Vagina (tissue), 2 donors: ENCODE measurements around the gene CD79A. TPM values are rescaled to one million over a fixed set of nuclear protein-coding genes. Genes with fewer than 3 reads are reported as not detected.

Experiments
- DNase-seq, 2 donors: peaks; one replicate each; pipeline ENCODE4 v3.0.0-alpha.2; 2017; ENCODE audit errors: extremely low spot score in 2 of 2
- H3K27ac ChIP-seq: fragments of 200-600 bp; sonication (generic); one replicate; pipeline ENCODE4 v1.5.1; 2019
- H3K27me3 ChIP-seq: fragments of 200-600 bp; sonication (generic); one replicate; pipeline ENCODE4 v1.5.1; 2019
- H3K36me3 ChIP-seq, 2 donors: fragments of 200-600 bp; sonication (generic); one replicate each; pipeline ENCODE4 v1.5.1; 2017 to 2019
- H3K4me1 ChIP-seq: fragments of 200-600 bp; sonication (generic); one replicate; pipeline ENCODE4 v1.5.1; 2019
- H3K4me3 ChIP-seq, 2 donors: fragments of 200-600 bp; sonication (generic); 1 replicate in 1 of 2; 2 replicates in 1 of 2; pipeline ENCODE4 v1.5.1; 2016 to 2019
- H3K9me3 ChIP-seq: fragments of 200-600 bp; sonication (generic); one replicate; pipeline ENCODE4 v1.5.1; 2019
- CTCF ChIP-seq, 3 experiments: fragments of 450-650 bp in 2 of 3; fragments of 200-600 bp in 1 of 3; sonication (generic) in 1 of 3; IDR thresholded peaks; one replicate each; pipeline ENCODE4 v1.5.1; 2017 to 2019; ENCODE audit warnings: antibody characterized with exemption in 3 of 3, mild to moderate bottlenecking in 2 of 3, moderate library complexity in 2 of 3
- POLR2A ChIP-seq, 2 donors: fragments of 450-650 bp; IDR thresholded peaks; one replicate each; pipeline ENCODE4 v1.6.1; 2017; ENCODE audit warnings: antibody characterized with exemption in 2 of 2, mild to moderate bottlenecking in 2 of 2, moderate library complexity in 2 of 2
- POLR2AphosphoS5 ChIP-seq, 2 donors: sonication (generic); formaldehyde crosslinking; IDR thresholded peaks; one replicate each; pipeline ENCODE4 v1.9.0; 2017; ENCODE audit warnings: antibody characterized with exemption in 2 of 2, mild to moderate bottlenecking in 2 of 2, low read depth in 1 of 2; ENCODE audit not compliant: insufficient read depth in 1 of 2
- intact Hi-C: fragments of 100-400 bp; cut with DNase I; formaldehyde crosslinking; loops from one replicate; pipeline ENCODE4 v1.15.1; 2023
- total RNA-seq: library from RNA; depleted of rRNA; stranded (reverse); fragments of >200 nt; gene quantifications from one replicate; pipeline ENCODE4 v1.2.3, GENCODE V29; 2016

Gene CD79A
- total RNA-seq, 1 donor from 2014 or later, result not detected

GRCh38 chr19:41894350-41894749, 17.3 kb downstream of the CD79A start:
- no peaks in the 10 kb centered on the region for H3K4me1 ChIP-seq
- no peaks in the 10 kb centered on the region for H3K9me3 ChIP-seq
- peaks cover 0 to 53% of the 10 kb centered on the region in 2 donors for H3K36me3 ChIP-seq
- intact Hi-C loops, result no loop called here
- no peak overlapping the region for H3K27ac ChIP-seq
- H3K4me3 ChIP-seq, result no peak overlapping the region
- TF ChIP-seq CTCF (IDR thresholded peaks at IDR 0.05) (no peak), POLR2AphosphoS5 (IDR thresholded peaks at IDR 0.05; ENCODE audit: insufficient read depth in 1 of 2, low read depth in 1 of 2) (no peak), POLR2A (IDR thresholded peaks at IDR 0.05) (no peak)
- no peak for DNase-seq
- H3K27me3 ChIP-seq, result no peaks in the 10 kb centered on the region

- Histone ChIP-seq H3K27me3 (no peaks in the 10 kb centered on the region), H3K4me3 (no peak overlapping the region), H3K27ac (no peak overlapping the region), H3K36me3 (peaks cover 0 to 60% of the 10 kb centered on the region in 2 donors), H3K9me3 (no peaks in the 10 kb centered on the region), H3K4me1 (no peaks in the 10 kb centered on the region)
- intact Hi-C loops, result no loop called here
- no peak for DNase-seq
- no peak for TF ChIP-seq POLR2AphosphoS5 (IDR thresholded peaks at IDR 0.05; ENCODE audit: insufficient read depth in 1 of 2, low read depth in 1 of 2)
- no peak for TF ChIP-seq POLR2A (IDR thresholded peaks at IDR 0.05)
- no peak for TF ChIP-seq CTCF (IDR thresholded peaks at IDR 0.05)
Observed at GRCh38 chr19:41895745-41896580, 18.9 kb downstream of the CD79A start.

- Histone ChIP-seq H3K27me3 (no peaks in the 10 kb centered on the region), H3K9me3 (no peaks in the 10 kb centered on the region), H3K4me1 (no peaks in the 10 kb centered on the region), H3K4me3 (no peak overlapping the region), H3K36me3 (peaks cover 0 to 66% of the 10 kb centered on the region in 2 donors), H3K27ac (no peak overlapping the region)
- DNase-seq, result no peak
- TF ChIP-seq CTCF (IDR thresholded peaks at IDR 0.05) (no peak), POLR2AphosphoS5 (IDR thresholded peaks at IDR 0.05; ENCODE audit: insufficient read depth in 1 of 2, low read depth in 1 of 2) (no peak), POLR2A (IDR thresholded peaks at IDR 0.05) (no peak)
- intact Hi-C loops, result no loop called here
Observed at GRCh38 chr19:41896581-41896942, 19.5 kb downstream of the CD79A start.

DNA sequence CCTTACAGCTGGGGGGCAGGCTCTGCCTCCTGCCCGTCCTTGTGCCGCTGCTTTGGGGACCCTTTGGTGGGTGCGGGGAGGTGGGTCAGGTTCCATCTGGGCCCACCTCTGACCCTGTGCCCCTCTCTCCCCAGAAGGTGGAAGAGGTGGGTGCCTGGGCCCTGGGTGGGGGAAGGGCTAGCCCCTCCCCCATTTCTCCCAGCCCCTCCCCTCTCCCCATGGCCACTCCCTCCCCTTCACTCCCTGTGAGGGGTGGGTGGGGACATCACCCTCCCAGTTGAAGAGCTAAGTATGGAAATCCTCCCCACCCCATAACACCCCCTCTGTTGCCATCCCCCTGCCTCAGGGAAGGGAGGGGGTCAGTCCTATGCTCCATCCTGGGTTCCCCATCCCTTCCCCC, 20.1 kb downstream of the CD79A start:
- Histone ChIP-seq H3K4me3 (no peak overlapping the region), H3K27me3 (no peaks in the 10 kb centered on the region), H3K36me3 (peaks cover 0 to 72% of the 10 kb centered on the region in 2 donors), H3K9me3 (no peaks in the 10 kb centered on the region), H3K4me1 (no peaks in the 10 kb centered on the region), H3K27ac (no peak overlapping the region)
- TF ChIP-seq CTCF (IDR thresholded peaks at IDR 0.05) (no peak), POLR2AphosphoS5 (IDR thresholded peaks at IDR 0.05; ENCODE audit: insufficient read depth in 1 of 2, low read depth in 1 of 2) (no peak), POLR2A (IDR thresholded peaks at IDR 0.05) (no peak)
- intact Hi-C loops, result no loop called here
- DNase-seq, result no peak

GRCh38 chr19:41897820-41898219, 20.7 kb downstream of the CD79A start:
- no peak for DNase-seq
- H3K36me3 ChIP-seq, result peaks cover 0 to 79% of the 10 kb centered on the region in 2 donors
- no peak for TF ChIP-seq POLR2A (IDR thresholded peaks at IDR 0.05)
- TF ChIP-seq POLR2AphosphoS5 (IDR thresholded peaks at IDR 0.05; ENCODE audit: insufficient read depth in 1 of 2, low read depth in 1 of 2), result no peak
- TF ChIP-seq CTCF (IDR thresholded peaks at IDR 0.05), result no peak
- H3K4me1 ChIP-seq, result no peaks in the 10 kb centered on the region
- intact Hi-C loops, result no loop called here
- no peaks in the 10 kb centered on the region for H3K27me3 ChIP-seq
- H3K4me3 ChIP-seq, result no peak overlapping the region
- no peak overlapping the region for H3K27ac ChIP-seq
- H3K9me3 ChIP-seq, result no peaks in the 10 kb centered on the region
